HL-60 (cell line): ENCODE data around the gene MBLAC1.

Experiments
- DNase-seq, 2 experiments: peaks; one replicate each; pipeline ENCODE4 v3.0.0-alpha.2; 2010 to 2020; ENCODE audit warnings: low read depth in 1 of 2, low spot score in 1 of 2
- H3K27ac ChIP-seq: fragments of 250-450 bp; sonication (Bioruptor Pico); replicated peaks from 2 replicates; pipeline ENCODE4 v1.5.1; 2020; ENCODE audit warnings: mild to moderate bottlenecking, moderate library complexity
- H3K27me3 ChIP-seq: fragments of 250-450 bp; sonication (Bioruptor Pico); 2 replicates; pipeline ENCODE4 v1.5.1; 2021; ENCODE audit warnings: mild to moderate bottlenecking, moderate library complexity; ENCODE audit not compliant: insufficient read depth, poor library complexity, severe bottlenecking
- H3K4me3 ChIP-seq: replicated peaks from 2 replicates; pipeline ENCODE4 v1.5.1; 2011; ENCODE audit warnings: mild to moderate bottlenecking, control low read depth, low read length; ENCODE audit not compliant: insufficient read depth
- CTCF ChIP-seq: IDR thresholded peaks from one replicate; pipeline ENCODE4 v1.5.1; 2011; ENCODE audit warnings: low read length, control low read depth, inconsistent platforms; ENCODE audit not compliant: insufficient read depth
- GABPA ChIP-seq: IDR thresholded peaks from 2 replicates; pipeline ENCODE4 v1.6.1; 2012; ENCODE audit warnings: low read depth
- POLR2AphosphoS5 ChIP-seq: IDR thresholded peaks from 2 replicates; pipeline ENCODE4 v1.6.1; 2012; ENCODE audit warnings: low read depth
- REST ChIP-seq: IDR thresholded peaks from 2 replicates; pipeline ENCODE4 v1.6.1; 2012; ENCODE audit warnings: low read depth; ENCODE audit not compliant: insufficient replicate concordance
- SPI1 ChIP-seq: IDR thresholded peaks from 2 replicates; pipeline ENCODE4 v1.6.1; 2012; ENCODE audit warnings: low read depth, mild to moderate bottlenecking, borderline replicate concordance

MBLAC1 gene

GRCh38 chr7:100099452-100099851 is 27.3 kb upstream of the MBLAC1 start:
- Histone ChIP-seq H3K27ac (no peak overlapping the region; the same call in 1 of the 2 replicates), H3K4me3 (peak overlapping the region; percentile 97), H3K27me3 (no peaks in the 10 kb centered on the region)
- TF ChIP-seq REST = no peak
- TF ChIP-seq CTCF = no peak
- no peak for TF ChIP-seq SPI1
- no peak for TF ChIP-seq POLR2AphosphoS5
- TF ChIP-seq GABPA = no peak
- no peak for DNase-seq

- DNase-seq = peak; percentile 85
- H3K4me3 ChIP-seq = peak overlapping the region; percentile 97
- H3K27me3 ChIP-seq = no peaks in the 10 kb centered on the region
- peak; percentile 91 for TF ChIP-seq GABPA
- peak; percentile 85 for TF ChIP-seq SPI1
- no peak for TF ChIP-seq CTCF
- no peak for TF ChIP-seq REST
- TF ChIP-seq POLR2AphosphoS5 = peak; percentile 44; the same call in 1 of the 2 replicates
- peak overlapping the region; percentile 100 for H3K27ac ChIP-seq
These were observed 26.2 kb upstream of the MBLAC1 start for GRCh38 chr7:100100420-100101015.

GRCh38 chr7:100101016-100101862 is 25.5 kb upstream of the MBLAC1 start, which contains the start of the genes AP4M1 and MCM7:
AP4M1 (plus strand) TSS chr7:100101643; CDS start chr7:100101715, 72 bp downstream.
MCM7 (minus strand) TSS chr7:100101397; CDS start chr7:100101294, 103 bp downstream.
- Histone ChIP-seq H3K27ac (peak within 1 kb of the TSS; percentile 100), H3K4me3 (peak within 1 kb of the TSS; percentile 97), H3K27me3 (no peaks in the 10 kb centered on the region)
- no peak for TF ChIP-seq CTCF
- TF ChIP-seq SPI1 = no peak
- TF ChIP-seq POLR2AphosphoS5 = peak; percentile 93
- TF ChIP-seq REST = peak; percentile 49
- TF ChIP-seq GABPA = 0 out of 2 replicates have a peak, but pooled peaks have one; percentile 27
- peak; percentile 98 to 100 for DNase-seq
